Measurements from ENCODE around the gene HEXB. TPM values are rescaled to one million over a fixed set of nuclear protein-coding genes. Genes with fewer than 3 reads are reported as not detected.

HEXB gene
- total RNA-seq, 1 donor from 2014 or later: 58.3 TPM

GRCh38 chr5:74653991-74654390, 31.0 kb upstream of the HEXB start:
- no peak for DNase-seq (ENCODE audit: low spot score in 2 of 2, unreplicated experiment in 2 of 2)
- Mint-ChIP-seq H3K27ac (no peak overlapping the region), H3K9me3 (no peaks in the 10 kb centered on the region), H3K4me1 (peaks cover 45% of the 10 kb centered on the region), H3K27me3 (ENCODE audit: low read depth) (no peaks in the 10 kb centered on the region), H3K4me3 (no peak overlapping the region), H3K36me3 (no peaks in the 10 kb centered on the region)
- no peak for TF ChIP-seq CTCF (IDR thresholded peaks at IDR 0.05; ENCODE audit: unreplicated experiment)

GRCh38 chr5:74655206-74655605, 29.8 kb upstream of the HEXB start:
- no peak overlapping the region for H3K27ac Mint-ChIP-seq
- no peaks in the 10 kb centered on the region for H3K36me3 Mint-ChIP-seq
- no peaks in the 10 kb centered on the region for H3K27me3 Mint-ChIP-seq (ENCODE audit: low read depth)
- no peaks in the 10 kb centered on the region for H3K9me3 Mint-ChIP-seq
- H3K4me3 Mint-ChIP-seq: no peak overlapping the region
- peaks cover 38% of the 10 kb centered on the region for H3K4me1 Mint-ChIP-seq
- no peak for TF ChIP-seq CTCF (IDR thresholded peaks at IDR 0.05; ENCODE audit: unreplicated experiment)
- DNase-seq (ENCODE audit: low spot score in 2 of 2, unreplicated experiment in 2 of 2): no peak

GRCh38 chr5:74655716-74656115, 29.3 kb upstream of the HEXB start:
- Mint-ChIP-seq H3K36me3 (no peaks in the 10 kb centered on the region), H3K27ac (no peak overlapping the region), H3K27me3 (ENCODE audit: low read depth) (no peaks in the 10 kb centered on the region), H3K9me3 (no peaks in the 10 kb centered on the region), H3K4me1 (peaks cover 36% of the 10 kb centered on the region), H3K4me3 (no peak overlapping the region)
- no peak for TF ChIP-seq CTCF (IDR thresholded peaks at IDR 0.05; ENCODE audit: unreplicated experiment)
- no peak for DNase-seq (ENCODE audit: low spot score in 2 of 2, unreplicated experiment in 2 of 2)

GRCh38 chr5:74657165-74657564, 27.9 kb upstream of the HEXB start:
- H3K36me3 Mint-ChIP-seq: no peaks in the 10 kb centered on the region
- DNase-seq (ENCODE audit: low spot score in 2 of 2, unreplicated experiment in 2 of 2): no peak
- peaks cover 4% of the 10 kb centered on the region for H3K9me3 Mint-ChIP-seq
- no peak overlapping the region for H3K27ac Mint-ChIP-seq
- H3K4me3 Mint-ChIP-seq: no peak overlapping the region
- H3K27me3 Mint-ChIP-seq (ENCODE audit: low read depth): no peaks in the 10 kb centered on the region
- H3K4me1 Mint-ChIP-seq: peaks cover 23% of the 10 kb centered on the region
- no peak for TF ChIP-seq CTCF (IDR thresholded peaks at IDR 0.05; ENCODE audit: unreplicated experiment)

GRCh38 chr5:74659172-74659571, 25.9 kb upstream of the HEXB start:
- TF ChIP-seq CTCF (IDR thresholded peaks at IDR 0.05; ENCODE audit: unreplicated experiment): no peak
- H3K4me1 Mint-ChIP-seq: peaks cover 13% of the 10 kb centered on the region
- H3K27me3 Mint-ChIP-seq (ENCODE audit: low read depth): no peaks in the 10 kb centered on the region
- DNase-seq (ENCODE audit: low spot score in 2 of 2, unreplicated experiment in 2 of 2): no peak
- peaks cover 10% of the 10 kb centered on the region for H3K9me3 Mint-ChIP-seq
- no peaks in the 10 kb centered on the region for H3K36me3 Mint-ChIP-seq
- no peak overlapping the region for H3K27ac Mint-ChIP-seq
- no peak overlapping the region for H3K4me3 Mint-ChIP-seq

GRCh38 chr5:74660140-74660539, 24.9 kb upstream of the HEXB start:
- no peaks in the 10 kb centered on the region for H3K27me3 Mint-ChIP-seq (ENCODE audit: low read depth)
- H3K4me3 Mint-ChIP-seq: no peak overlapping the region
- H3K4me1 Mint-ChIP-seq: peaks cover 7% of the 10 kb centered on the region
- TF ChIP-seq CTCF (IDR thresholded peaks at IDR 0.05; ENCODE audit: unreplicated experiment): no peak
- H3K27ac Mint-ChIP-seq: no peak overlapping the region
- no peak for DNase-seq (ENCODE audit: low spot score in 2 of 2, unreplicated experiment in 2 of 2)
- H3K9me3 Mint-ChIP-seq: peaks cover 10% of the 10 kb centered on the region
- H3K36me3 Mint-ChIP-seq: no peaks in the 10 kb centered on the region

Measured in mesothelial cell of epicardium (in vitro differentiated cells).